Esophagus muscularis mucosa (tissue), 3 donors: ENCODE measurements around the gene VWA5B1.

ENCODE experiments used
- CTCF ChIP-seq, 3 experiments: fragments of 200-600 bp in 2 of 3; fragments of 450-650 bp in 1 of 3; sonication (generic) in 2 of 3; IDR thresholded peaks; one replicate each; pipeline ENCODE4 v1.5.1; 2017 to 2019; ENCODE audit warnings: antibody characterized with exemption in 3 of 3, mild to moderate bottlenecking in 2 of 3, moderate library complexity in 1 of 3
- POLR2A ChIP-seq: fragments of 450-650 bp; IDR thresholded peaks from one replicate; pipeline ENCODE4 v1.6.1; 2017; ENCODE audit warnings: antibody characterized with exemption, moderate library complexity, mild to moderate bottlenecking, low read depth

GRCh38 chr1:20377516-20378270, 87.0 kb downstream of the VWA5B1 start:
- TF ChIP-seq CTCF (IDR thresholded peaks at IDR 0.05) (no peak), POLR2A (no peak)
